Tibial artery (tissue), 4 donors: ENCODE measurements around the gene PLAAT4.
A peak's percentile ranks its signal among the peaks of the same experiment; 100 is the strongest.

Source experiments
- DNase-seq, 2 donors: peaks; one replicate each; pipeline ENCODE4 v3.0.0-alpha.2; 2019
- H3K27ac ChIP-seq, 2 donors: fragments of 200-600 bp; sonication (generic) in 1 of 2; 1 replicate in 1 of 2; 2 replicates in 1 of 2; pipeline ENCODE4 v1.5.1; 2018 to 2019; ENCODE audit warnings: mild to moderate bottlenecking in 1 of 2
- H3K27me3 ChIP-seq, 2 donors: fragments of 200-600 bp; sonication (generic) in 1 of 2; one replicate each; pipeline versions ENCODE4 v1.5.1 to v1.6.0; 2016 to 2019
- H3K36me3 ChIP-seq, 3 donors: fragments of 200-600 bp; sonication (generic) in 2 of 3; one replicate each; pipeline ENCODE4 v1.5.1; 2016 to 2019; ENCODE audit warnings: mild to moderate bottlenecking in 2 of 3
- H3K4me1 ChIP-seq, 4 donors: fragments of 200-600 bp; sonication (generic) in 2 of 4; 1 replicate in 3 of 4; 2 replicates in 1 of 4; pipeline ENCODE4 v1.5.1; 2016 to 2019
- H3K4me3 ChIP-seq, 2 donors: fragments of 200-600 bp; sonication (generic) in 1 of 2; 1 replicate in 1 of 2; 2 replicates in 1 of 2; pipeline ENCODE4 v1.5.1; 2018 to 2019; ENCODE audit warnings: mild to moderate bottlenecking in 2 of 2
- H3K9me3 ChIP-seq, 3 donors: fragments of 200-600 bp; sonication (generic) in 1 of 3; one replicate each; pipeline ENCODE4 v1.5.1; 2016 to 2019
- intact Hi-C: fragments of 100-400 bp; cut with DNase I; formaldehyde crosslinking; loops from one replicate; pipeline ENCODE4 v1.15.0; 2023; ENCODE audit warnings: low total_unique reads
- TF ChIP-seq, protein P1 (sequence below), 2 experiments: fragments of 200-600 bp in 1 of 2; fragments of 450-650 bp in 1 of 2; IDR thresholded peaks; one replicate each; pipeline ENCODE4 v1.5.1; 2017 to 2019; ENCODE audit warnings: antibody characterized with exemption in 2 of 2, mild to moderate bottlenecking in 1 of 2, moderate library complexity in 1 of 2

Gene PLAAT4, protein sequence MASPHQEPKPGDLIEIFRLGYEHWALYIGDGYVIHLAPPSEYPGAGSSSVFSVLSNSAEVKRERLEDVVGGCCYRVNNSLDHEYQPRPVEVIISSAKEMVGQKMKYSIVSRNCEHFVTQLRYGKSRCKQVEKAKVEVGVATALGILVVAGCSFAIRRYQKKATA

DNA sequence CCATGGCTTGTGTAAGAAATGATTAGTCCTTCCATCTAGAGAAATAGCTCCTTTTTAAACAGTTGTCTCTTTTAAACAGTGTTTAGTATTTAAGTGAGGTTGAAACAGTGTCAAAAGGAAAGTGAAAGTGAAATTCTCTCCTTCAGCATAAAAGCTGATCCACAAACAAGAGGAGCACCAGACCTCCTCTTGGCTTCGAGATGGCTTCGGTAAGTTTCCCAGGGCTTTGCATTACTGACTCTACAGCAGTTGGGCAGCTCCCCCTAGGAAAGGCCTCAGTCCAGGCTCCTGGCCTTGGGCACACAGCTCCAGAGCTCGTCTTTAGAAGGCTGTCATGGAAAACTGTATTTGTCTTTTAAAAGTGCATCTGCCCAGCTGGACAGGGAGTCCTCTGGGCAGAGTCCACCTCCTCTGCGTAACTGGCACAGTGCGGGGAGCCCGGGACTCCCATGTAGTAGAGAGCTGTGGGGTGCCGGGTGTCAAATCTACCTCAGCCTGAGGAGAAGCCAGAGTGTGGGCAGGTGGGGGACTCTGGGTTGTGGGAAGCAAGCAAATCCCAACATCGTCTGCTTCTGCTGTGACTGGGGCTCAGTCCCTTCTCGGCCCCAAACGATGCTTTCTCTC, at the start of gene PLAAT4:
TSS of gene PLAAT4 (plus strand) at position 140 of the 624 bp plus-strand sequence. CDS start at position 201, 61 bp downstream.
- intact Hi-C loops: loop anchor here (5.0 kb wide), 1 partner anchor 71 kb away; no protein-coding TSS in a partner anchor
- TF ChIP-seq, protein P1, sequence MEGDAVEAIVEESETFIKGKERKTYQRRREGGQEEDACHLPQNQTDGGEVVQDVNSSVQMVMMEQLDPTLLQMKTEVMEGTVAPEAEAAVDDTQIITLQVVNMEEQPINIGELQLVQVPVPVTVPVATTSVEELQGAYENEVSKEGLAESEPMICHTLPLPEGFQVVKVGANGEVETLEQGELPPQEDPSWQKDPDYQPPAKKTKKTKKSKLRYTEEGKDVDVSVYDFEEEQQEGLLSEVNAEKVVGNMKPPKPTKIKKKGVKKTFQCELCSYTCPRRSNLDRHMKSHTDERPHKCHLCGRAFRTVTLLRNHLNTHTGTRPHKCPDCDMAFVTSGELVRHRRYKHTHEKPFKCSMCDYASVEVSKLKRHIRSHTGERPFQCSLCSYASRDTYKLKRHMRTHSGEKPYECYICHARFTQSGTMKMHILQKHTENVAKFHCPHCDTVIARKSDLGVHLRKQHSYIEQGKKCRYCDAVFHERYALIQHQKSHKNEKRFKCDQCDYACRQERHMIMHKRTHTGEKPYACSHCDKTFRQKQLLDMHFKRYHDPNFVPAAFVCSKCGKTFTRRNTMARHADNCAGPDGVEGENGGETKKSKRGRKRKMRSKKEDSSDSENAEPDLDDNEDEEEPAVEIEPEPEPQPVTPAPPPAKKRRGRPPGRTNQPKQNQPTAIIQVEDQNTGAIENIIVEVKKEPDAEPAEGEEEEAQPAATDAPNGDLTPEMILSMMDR (IDR thresholded peaks at IDR 0.05): no peak
- Histone ChIP-seq H3K4me1 (peaks cover 0 to 44% (median 31%) of the 10 kb centered on the region in 4 donors), H3K9me3 (no peaks in the 10 kb centered on the region), H3K27me3 (no peaks in the 10 kb centered on the region), H3K27ac (peak within 1 kb of the TSS; percentile 85 to 91), H3K36me3 (no peaks in the 10 kb centered on the region), H3K4me3 (peak within 1 kb of the TSS; percentile 48 to 50)
- peak; percentile 33 to 73 for DNase-seq

- Histone ChIP-seq H3K27ac (no peak overlapping the region), H3K27me3 (no peaks in the 10 kb centered on the region)
- intact Hi-C loops: no loop called here
Measured at GRCh38 chr11:63488789-63489188, 47.8 kb upstream of the PLAAT4 start.

DNA sequence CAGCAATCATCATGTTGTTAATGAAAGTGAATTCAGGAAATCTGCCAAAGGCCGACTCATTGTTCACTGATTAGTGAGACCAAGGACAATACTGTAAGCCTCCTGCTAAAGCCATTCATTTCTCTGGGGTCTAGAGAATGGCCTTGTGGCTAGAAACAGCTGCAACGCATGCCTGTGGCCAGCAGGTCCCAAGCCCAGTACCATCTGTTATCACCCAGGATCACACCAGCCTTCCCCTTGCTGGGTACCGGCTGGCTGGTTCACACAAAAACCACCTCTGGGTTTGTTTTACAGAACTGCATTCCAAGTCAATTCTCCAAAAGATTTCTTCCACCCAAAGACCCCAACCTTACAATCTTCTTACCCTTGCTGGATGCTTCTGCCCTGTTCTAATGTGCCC, 46.7 kb upstream of the PLAAT4 start:
- Histone ChIP-seq H3K27ac (peak overlapping the region; percentile 55 to 67), H3K9me3 (peaks cover 0 to 12% (median 10%) of the 10 kb centered on the region in 3 donors), H3K27me3 (no peaks in the 10 kb centered on the region), H3K4me3 (no peak overlapping the region), H3K36me3 (no peaks in the 10 kb centered on the region), H3K4me1 (peaks cover 0 to 15% (median 8%) of the 10 kb centered on the region in 4 donors)
- TF ChIP-seq, protein P1 (IDR thresholded peaks at IDR 0.05): no peak
- DNase-seq: no peak
- intact Hi-C loops: no loop called here

More at GRCh38 chr11:63488789-63489188, 47.8 kb upstream of the PLAAT4 start:
- DNase-seq: no peak
- H3K4me1 ChIP-seq: peaks cover 0 to 15% (median 8%) of the 10 kb centered on the region in 4 donors
- H3K36me3 ChIP-seq: no peaks in the 10 kb centered on the region
- peaks cover 0 to 13% (median 12%) of the 10 kb centered on the region in 3 donors for H3K9me3 ChIP-seq
- H3K4me3 ChIP-seq: no peak overlapping the region
- TF ChIP-seq, protein P1 (IDR thresholded peaks at IDR 0.05): no peak

DNA sequence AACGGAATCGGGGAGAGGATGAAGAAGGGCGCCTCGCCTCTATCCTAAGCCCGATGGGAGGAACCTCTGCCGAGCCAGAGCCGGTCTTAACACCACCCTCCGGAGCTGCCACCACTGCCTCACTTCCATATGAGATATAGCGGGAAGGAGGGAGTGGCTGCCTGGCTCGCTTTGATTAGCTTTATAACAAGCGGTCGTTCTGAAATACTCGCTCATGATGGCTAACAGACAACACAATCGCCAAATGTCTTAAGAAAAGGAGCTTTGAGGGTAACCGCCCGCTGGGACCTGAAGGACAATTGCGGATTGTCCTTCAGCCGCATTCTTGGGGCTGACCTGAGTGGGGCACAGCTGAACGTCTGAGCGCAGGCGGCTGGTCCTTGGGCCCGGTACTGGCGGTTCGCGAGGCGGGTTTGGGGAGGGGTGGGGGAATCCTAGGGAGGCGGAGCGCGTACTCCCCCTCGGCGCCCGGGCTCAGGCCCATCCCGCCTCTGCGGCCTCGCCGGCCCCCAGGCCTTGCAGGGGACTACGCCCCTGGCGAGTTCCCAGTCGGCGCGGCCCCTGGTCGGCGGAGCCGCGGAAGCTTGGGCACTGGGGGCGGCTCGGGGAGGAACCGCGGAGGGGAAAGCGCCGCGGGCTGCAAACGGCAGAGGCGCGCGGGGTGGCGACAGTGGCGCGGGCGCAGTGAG, 45.9 kb upstream of the PLAAT4 start, which contains the start of gene PLAAT5:
TSS of gene PLAAT5 (minus strand) at position 617 of the 689 bp plus-strand sequence. CDS start at position 484, 133 bp downstream.
- H3K9me3 ChIP-seq: peaks cover 0 to 5% (median 3%) of the 10 kb centered on the region in 3 donors
- no peaks in the 10 kb centered on the region for H3K27me3 ChIP-seq
- H3K4me3 ChIP-seq: peak within 1 kb of the TSS; percentile 52 to 58
- no peaks in the 10 kb centered on the region for H3K36me3 ChIP-seq
- H3K27ac ChIP-seq: peak within 1 kb of the TSS; percentile 55 to 67
- intact Hi-C loops: no loop called here
- TF ChIP-seq, protein P1 (IDR thresholded peaks at IDR 0.05): no peak
- peaks cover 0 to 15% (median 8%) of the 10 kb centered on the region in 4 donors for H3K4me1 ChIP-seq
- no peak for DNase-seq

GRCh38 chr11:63491240-63491587, 45.4 kb upstream of the PLAAT4 start:
- TF ChIP-seq, protein P1 (IDR thresholded peaks at IDR 0.05): no peak
- H3K36me3 ChIP-seq: no peaks in the 10 kb centered on the region
- H3K27ac ChIP-seq: peak overlapping the region; percentile 55 to 67
- peak overlapping the region; percentile 52 to 58 for H3K4me3 ChIP-seq
- intact Hi-C loops: no loop called here
- DNase-seq: no peak
- H3K4me1 ChIP-seq: peaks cover 0 to 15% (median 8%) of the 10 kb centered on the region in 4 donors
- no peaks in the 10 kb centered on the region for H3K9me3 ChIP-seq
- no peaks in the 10 kb centered on the region for H3K27me3 ChIP-seq
